Stimulated activated memory B cell treated with anti-CD40 and anti-IgM and Interleukin-4, amounts not matched to agents 10 μg/mL and 1 μg/mL and 100 μg/mL, for 72 hours (primary cell): ENCODE data around the gene C14orf93.

Source experiments
- ATAC-seq: fragments of 150-1000 bp; cut with Tn5 transposase; 2 replicates; pipeline ENCODE4 v1.10.0; 2021
- H3K27ac Mint-ChIP-seq: one replicate; pipeline ENCODE4 v1.8.0; 2022; ENCODE audit warnings: mild to moderate bottlenecking, mixed read lengths
- H3K27me3 Mint-ChIP-seq: one replicate; pipeline ENCODE4 v1.8.0; 2022; ENCODE audit warnings: mixed read lengths
- H3K36me3 Mint-ChIP-seq: one replicate; pipeline ENCODE4 v1.8.0; 2022; ENCODE audit warnings: mixed read lengths
- H3K4me1 Mint-ChIP-seq: one replicate; pipeline ENCODE4 v1.8.0; 2022; ENCODE audit warnings: mixed read lengths
- H3K4me3 Mint-ChIP-seq: one replicate; pipeline ENCODE4 v1.8.0; 2022; ENCODE audit warnings: mild to moderate bottlenecking, moderate library complexity, mixed read lengths
- H3K9me3 Mint-ChIP-seq: one replicate; pipeline ENCODE4 v1.8.0; 2022; ENCODE audit warnings: mixed read lengths

C14orf93 gene, protein sequence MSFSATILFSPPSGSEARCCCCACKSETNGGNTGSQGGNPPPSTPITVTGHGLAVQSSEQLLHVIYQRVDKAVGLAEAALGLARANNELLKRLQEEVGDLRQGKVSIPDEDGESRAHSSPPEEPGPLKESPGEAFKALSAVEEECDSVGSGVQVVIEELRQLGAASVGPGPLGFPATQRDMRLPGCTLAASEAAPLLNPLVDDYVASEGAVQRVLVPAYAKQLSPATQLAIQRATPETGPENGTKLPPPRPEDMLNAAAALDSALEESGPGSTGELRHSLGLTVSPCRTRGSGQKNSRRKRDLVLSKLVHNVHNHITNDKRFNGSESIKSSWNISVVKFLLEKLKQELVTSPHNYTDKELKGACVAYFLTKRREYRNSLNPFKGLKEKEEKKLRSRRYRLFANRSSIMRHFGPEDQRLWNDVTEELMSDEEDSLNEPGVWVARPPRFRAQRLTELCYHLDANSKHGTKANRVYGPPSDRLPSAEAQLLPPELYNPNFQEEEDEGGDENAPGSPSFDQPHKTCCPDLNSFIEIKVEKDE

GRCh38 chr14:23009939-23010726 is at the start of gene C14orf93:
Gene C14orf93 (minus strand): TSS chr14:23010143. CDS start chr14:22999023, 11,120 bp downstream.
- peak within 1 kb of the TSS; percentile 98 for H3K27ac Mint-ChIP-seq
- peaks cover 20% of the 10 kb centered on the region for H3K4me1 Mint-ChIP-seq
- no peaks in the 10 kb centered on the region for H3K36me3 Mint-ChIP-seq
- peak; percentile 71 for ATAC-seq
- no peaks in the 10 kb centered on the region for H3K27me3 Mint-ChIP-seq
- peak within 1 kb of the TSS; percentile 100 for H3K4me3 Mint-ChIP-seq
- no peaks in the 10 kb centered on the region for H3K9me3 Mint-ChIP-seq

DNA sequence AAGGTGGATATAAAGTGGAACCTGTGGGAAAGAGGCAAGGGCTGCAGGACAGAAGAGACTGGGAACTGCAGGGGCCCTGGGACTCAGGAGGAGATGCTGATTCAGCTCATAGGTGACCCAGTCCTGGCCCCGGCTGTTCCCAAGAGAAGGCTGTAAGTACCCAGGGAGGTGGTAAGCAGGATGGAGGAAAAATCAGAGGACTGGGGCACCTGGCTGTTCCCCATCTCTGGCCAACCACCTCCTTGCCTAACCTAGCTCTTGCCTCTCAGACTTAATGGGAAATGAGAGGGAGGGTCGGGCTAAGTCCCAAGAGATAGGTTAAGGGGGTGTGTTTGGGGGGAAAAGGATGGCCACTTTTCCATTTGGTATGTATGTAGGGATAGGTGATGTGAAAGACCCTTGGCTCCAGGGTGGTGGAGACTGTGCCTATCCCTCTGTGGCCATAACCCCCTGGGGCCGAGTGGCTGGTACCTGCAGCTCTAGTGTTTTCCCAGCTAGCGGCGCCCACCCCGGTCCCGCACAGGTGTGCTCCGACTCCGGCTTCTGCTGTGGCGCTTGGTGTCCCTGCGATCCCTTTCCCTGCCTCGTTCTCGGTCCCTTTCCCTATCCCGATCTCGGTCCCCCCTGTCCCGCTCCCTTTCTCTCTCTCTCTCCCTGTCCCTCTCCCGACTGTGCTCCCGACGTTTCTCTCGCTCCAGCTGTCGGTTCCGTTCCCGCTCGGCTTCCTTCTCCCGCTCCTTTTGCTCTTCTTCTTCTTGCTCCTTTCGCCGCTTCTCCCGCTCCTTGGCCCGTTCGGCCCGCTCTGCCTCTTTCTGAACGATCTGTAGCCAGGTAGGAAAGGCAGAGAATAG is 48.9 kb upstream of the C14orf93 start:
- Mint-ChIP-seq H3K4me3 (peak overlapping the region; percentile 0), H3K27ac (no peak overlapping the region)
- no peak for ATAC-seq

DNA sequence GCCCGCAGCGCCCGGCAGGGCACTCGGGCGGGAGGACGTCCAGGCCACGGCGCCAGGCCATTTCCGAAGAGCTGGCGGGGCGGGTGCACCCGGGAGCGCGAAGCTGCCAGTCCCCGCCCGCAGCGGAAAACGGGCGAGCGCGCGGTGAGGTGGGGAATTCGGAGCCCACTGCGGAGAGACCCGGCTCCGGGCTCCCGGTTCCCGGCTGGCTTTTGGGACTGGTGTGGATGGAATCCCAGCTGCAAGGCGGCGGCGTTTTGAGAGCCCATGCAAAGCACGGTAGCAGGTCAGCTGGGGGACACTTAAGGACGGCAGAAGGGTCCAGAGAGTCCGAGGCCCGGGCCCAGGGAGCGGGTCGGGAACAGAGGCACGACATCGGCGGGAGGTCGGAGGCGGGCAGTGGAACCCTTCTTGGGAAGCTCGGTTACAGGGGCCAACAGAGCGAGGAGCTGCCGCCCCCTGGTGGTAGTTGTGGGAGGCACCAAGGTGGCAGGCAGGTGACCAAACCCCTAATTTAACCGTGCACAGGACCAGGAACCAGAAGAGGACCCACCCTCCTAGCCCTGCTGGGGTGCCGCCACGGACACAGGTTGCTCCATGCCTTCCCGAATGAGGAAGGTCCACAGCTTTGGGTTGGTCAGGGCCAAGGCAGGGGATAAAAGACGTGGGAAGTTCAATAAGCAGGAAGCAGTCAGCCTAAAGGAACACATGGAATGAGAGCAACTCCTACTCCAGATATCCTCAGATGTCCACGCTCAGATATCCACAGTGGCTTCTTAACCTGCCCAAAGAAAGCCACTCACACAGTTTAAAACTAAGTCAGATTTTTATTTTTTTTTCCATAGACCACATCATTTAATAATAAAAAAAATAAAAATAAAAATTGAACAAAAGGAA is 48.1 kb upstream of the C14orf93 start:
- peak; percentile 83 for ATAC-seq
- Mint-ChIP-seq H3K4me1 (peaks cover 25% of the 10 kb centered on the region), H3K9me3 (no peaks in the 10 kb centered on the region), H3K27me3 (peaks cover 12% of the 10 kb centered on the region), H3K36me3 (peaks cover 34% of the 10 kb centered on the region), H3K4me3 (peak overlapping the region; percentile 77), H3K27ac (no peak overlapping the region)

More for the DNA sequence above, 48.9 kb upstream of the C14orf93 start:
- H3K36me3 Mint-ChIP-seq = peaks cover 42% of the 10 kb centered on the region
- peaks cover 12% of the 10 kb centered on the region for H3K27me3 Mint-ChIP-seq
- peaks cover 25% of the 10 kb centered on the region for H3K4me1 Mint-ChIP-seq
- no peaks in the 10 kb centered on the region for H3K9me3 Mint-ChIP-seq

GRCh38 chr14:23056956-23057756 is 47.2 kb upstream of the C14orf93 start, which contains the start of gene CDH24:
Gene CDH24 (minus strand): TSS chr14:23057520. CDS start chr14:23055733, 1,787 bp downstream.
- H3K27ac Mint-ChIP-seq = peak within 1 kb of the TSS; percentile 53
- H3K36me3 Mint-ChIP-seq = peaks cover 27% of the 10 kb centered on the region
- peaks cover 12% of the 10 kb centered on the region for H3K27me3 Mint-ChIP-seq
- H3K4me3 Mint-ChIP-seq = peak within 1 kb of the TSS; percentile 77
- H3K9me3 Mint-ChIP-seq = no peaks in the 10 kb centered on the region
- peak; percentile 79 for ATAC-seq
- peaks cover 25% of the 10 kb centered on the region for H3K4me1 Mint-ChIP-seq

DNA sequence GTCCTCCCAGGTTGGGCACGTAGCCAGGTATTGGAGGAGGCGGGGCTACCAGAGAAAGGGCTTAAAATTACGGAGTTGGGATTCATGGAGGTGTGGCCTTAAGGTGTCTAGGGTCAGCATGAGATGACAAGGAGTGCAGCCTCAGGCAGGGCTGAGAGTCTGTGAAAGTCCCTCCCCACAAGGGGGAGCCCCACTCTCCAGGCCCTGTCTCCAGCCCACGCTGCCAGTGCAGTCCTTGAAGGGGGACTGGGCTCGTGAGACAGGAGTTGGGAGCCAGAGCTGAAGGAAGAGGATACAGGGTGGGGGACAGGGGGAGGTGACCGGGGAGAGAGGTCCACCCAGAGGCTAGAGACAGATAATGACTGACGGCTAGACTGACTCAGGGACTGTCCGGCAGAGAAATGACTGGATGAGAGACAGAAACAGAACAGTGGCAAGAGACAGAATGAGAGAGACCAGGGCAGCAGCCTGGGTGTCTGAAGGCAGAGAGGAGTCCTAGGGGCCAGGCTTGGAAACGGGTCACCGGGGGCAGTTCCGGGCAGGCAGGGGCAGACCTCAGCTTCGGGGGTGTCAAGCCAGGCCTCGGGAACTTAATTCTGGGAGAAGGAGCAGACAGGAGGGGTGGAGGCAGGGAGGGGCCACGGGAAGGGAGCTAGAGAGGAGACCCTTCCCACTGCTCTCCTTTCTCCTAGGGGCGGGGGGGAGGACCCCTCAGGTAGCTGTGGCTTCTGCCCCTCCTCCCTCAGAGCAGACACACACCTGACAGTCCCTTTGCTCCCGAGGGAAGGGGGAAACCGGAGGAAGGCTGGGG is 46.4 kb upstream of the C14orf93 start:
- no peaks in the 10 kb centered on the region for H3K9me3 Mint-ChIP-seq
- ATAC-seq = peak; percentile 82

GRCh38 chr14:23055621-23056144 is 45.7 kb upstream of the C14orf93 start:
- Mint-ChIP-seq H3K4me3 (peak overlapping the region; percentile 73), H3K9me3 (no peaks in the 10 kb centered on the region), H3K27me3 (peaks cover 12% of the 10 kb centered on the region), H3K27ac (peak overlapping the region; percentile 53), H3K36me3 (peaks cover 17% of the 10 kb centered on the region), H3K4me1 (peaks cover 25% of the 10 kb centered on the region)
- no peak for ATAC-seq

More for the DNA sequence above, 46.4 kb upstream of the C14orf93 start:
- H3K4me3 Mint-ChIP-seq = peak overlapping the region; percentile 73
- H3K36me3 Mint-ChIP-seq = peaks cover 23% of the 10 kb centered on the region
- H3K4me1 Mint-ChIP-seq = peaks cover 25% of the 10 kb centered on the region
- H3K27me3 Mint-ChIP-seq = peaks cover 12% of the 10 kb centered on the region
- peak overlapping the region; percentile 53 for H3K27ac Mint-ChIP-seq

DNA sequence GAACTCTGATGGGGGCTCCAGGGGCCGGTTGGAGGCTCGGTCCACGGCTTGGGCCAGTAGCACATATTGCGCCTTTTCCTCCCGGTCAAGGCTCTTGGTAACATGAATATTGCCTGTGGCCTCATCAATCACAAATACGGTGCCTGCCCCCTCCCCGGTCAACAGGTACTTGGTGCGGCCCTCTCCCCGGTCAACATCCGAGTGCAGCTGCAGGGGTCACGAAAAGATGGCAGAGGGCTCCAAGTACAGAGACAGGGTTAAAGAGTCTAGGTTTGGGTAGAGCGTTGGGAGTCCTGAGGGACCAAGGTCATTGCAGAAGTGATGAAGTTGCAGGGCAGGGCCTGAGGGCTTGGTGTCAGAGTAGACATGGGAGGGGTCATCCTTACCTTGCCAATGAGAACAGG is 45.2 kb upstream of the C14orf93 start:
- ATAC-seq = no peak
- peaks cover 15% of the 10 kb centered on the region for H3K36me3 Mint-ChIP-seq
- H3K27me3 Mint-ChIP-seq = peaks cover 12% of the 10 kb centered on the region
- peaks cover 25% of the 10 kb centered on the region for H3K4me1 Mint-ChIP-seq
- H3K9me3 Mint-ChIP-seq = no peaks in the 10 kb centered on the region
- H3K27ac Mint-ChIP-seq = no peak overlapping the region
- no peak overlapping the region for H3K4me3 Mint-ChIP-seq

DNA sequence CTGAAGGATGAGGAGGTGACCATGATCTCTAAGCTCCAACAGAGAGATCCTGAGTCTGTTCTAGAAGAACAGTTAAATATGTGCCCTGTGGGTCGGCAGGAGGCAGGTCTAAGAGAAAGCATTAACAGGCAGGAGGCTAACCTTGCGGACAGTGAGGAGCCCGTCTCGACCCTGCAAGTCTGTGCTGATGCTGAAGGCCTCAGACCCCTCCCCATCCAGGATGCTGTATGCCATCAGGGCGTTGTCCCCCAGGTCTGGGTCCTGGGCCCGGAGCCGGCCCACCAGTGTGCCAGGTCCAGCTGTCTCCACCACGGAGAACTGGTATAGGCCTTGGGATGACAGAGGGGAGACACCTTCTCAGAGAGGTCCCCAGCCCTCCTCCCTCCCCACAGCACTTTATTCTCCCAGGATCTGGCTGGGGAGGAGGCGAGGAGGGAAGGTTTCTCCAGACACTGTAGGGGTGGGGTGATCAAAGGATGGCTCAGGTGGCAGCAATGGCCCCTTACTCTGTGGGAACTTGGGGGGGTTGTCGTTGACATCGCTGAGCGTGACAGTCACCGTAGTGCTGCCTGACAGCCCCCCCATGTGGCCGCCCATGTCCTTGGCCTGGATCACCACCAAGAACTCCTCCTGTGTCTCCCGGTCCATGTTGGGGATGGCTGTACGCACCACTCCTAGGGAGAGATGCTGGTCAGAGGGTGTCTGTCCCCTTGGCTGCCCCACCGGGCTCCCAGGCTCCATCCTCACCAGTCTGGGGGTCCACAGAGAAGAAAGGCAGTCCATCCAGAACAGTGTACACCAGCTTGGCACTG is 44.3 kb upstream of the C14orf93 start:
- H3K27me3 Mint-ChIP-seq = peaks cover 12% of the 10 kb centered on the region
- no peaks in the 10 kb centered on the region for H3K9me3 Mint-ChIP-seq
- no peak overlapping the region for H3K27ac Mint-ChIP-seq
- no peak for ATAC-seq
- H3K4me3 Mint-ChIP-seq = no peak overlapping the region
- peaks cover 10% of the 10 kb centered on the region for H3K36me3 Mint-ChIP-seq
- peaks cover 25% of the 10 kb centered on the region for H3K4me1 Mint-ChIP-seq

DNA sequence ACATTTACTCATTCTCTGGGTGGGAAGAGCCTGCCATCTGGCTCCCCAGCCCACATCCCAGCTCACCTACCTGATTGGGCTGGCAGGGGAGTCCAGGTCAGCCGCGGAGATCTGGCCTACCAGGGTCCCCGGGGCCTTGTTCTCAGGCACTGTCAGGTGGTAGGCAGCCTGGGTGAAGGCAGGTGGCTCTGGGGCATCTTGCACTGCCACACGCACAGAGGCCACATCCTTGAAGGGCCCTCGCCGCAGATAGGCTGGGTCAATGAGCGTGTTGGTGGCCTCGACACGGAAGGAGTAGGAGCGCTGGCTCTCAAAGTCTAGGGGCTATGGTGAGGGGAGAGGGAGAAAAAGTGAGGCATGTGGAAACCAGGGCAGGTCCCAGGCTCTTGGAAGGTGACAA is 43.5 kb upstream of the C14orf93 start:
- Mint-ChIP-seq H3K9me3 (no peaks in the 10 kb centered on the region), H3K27ac (no peak overlapping the region), H3K27me3 (peaks cover 12% of the 10 kb centered on the region), H3K4me3 (no peak overlapping the region), H3K4me1 (peaks cover 23% of the 10 kb centered on the region), H3K36me3 (peaks cover 5% of the 10 kb centered on the region)
- ATAC-seq = no peak

DNA sequence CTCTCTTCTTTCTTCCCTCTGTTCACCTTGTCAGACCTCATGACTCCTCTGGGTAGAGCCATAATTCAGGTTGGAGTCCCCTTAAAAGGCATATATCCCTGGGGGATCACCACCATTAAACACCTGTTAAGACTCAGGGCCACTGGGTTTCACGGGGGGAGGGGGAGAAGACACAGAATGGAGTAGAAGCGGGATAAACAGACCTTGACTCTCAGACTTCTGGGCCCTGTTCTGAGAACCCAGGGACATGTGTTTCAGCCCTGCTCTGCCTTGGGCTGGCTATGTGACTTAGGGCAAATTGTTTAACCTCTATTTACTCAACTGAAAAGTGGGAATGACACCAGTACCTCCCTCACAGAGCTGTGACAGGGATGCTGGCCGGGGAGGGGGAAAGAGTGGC is 42.7 kb upstream of the C14orf93 start:
- no peak overlapping the region for H3K4me3 Mint-ChIP-seq
- H3K27me3 Mint-ChIP-seq = peaks cover 15% of the 10 kb centered on the region
- H3K36me3 Mint-ChIP-seq = no peaks in the 10 kb centered on the region
- no peak for ATAC-seq
- H3K9me3 Mint-ChIP-seq = no peaks in the 10 kb centered on the region
- H3K27ac Mint-ChIP-seq = no peak overlapping the region
- H3K4me1 Mint-ChIP-seq = peaks cover 17% of the 10 kb centered on the region

DNA sequence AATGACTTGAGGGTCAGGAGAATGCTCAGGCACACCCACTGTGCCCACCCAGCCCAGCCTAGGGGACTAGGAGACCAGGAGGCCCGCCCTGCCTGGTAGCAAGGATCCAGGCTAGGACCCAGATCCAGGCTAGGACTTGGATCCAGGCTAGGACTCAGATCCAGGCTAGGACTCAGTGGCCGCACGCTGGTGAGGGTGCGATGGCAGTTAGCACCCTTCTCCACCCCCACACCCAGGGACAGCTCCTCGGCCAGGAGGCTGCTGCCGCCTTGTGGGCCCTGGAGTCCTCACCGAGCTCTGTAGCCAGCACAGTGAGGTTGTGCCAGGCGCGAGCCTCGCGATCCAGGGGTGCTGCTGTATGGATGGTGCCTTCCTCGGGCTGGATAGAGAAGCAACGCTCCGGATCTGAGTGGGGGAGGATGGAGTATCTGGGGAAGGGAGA is 42.3 kb upstream of the C14orf93 start:
- no peak for ATAC-seq
- H3K36me3 Mint-ChIP-seq = no peaks in the 10 kb centered on the region

More for the DNA sequence above, 42.3 kb upstream of the C14orf93 start:
- Mint-ChIP-seq H3K4me1 (peaks cover 16% of the 10 kb centered on the region), H3K9me3 (no peaks in the 10 kb centered on the region), H3K27ac (no peak overlapping the region), H3K27me3 (peaks cover 19% of the 10 kb centered on the region), H3K4me3 (no peak overlapping the region)
